GM18868 (cell line): Measurements from ENCODE around the gene SYK.

Source experiments
- ATAC-seq: cut with Tn5 transposase; IDR thresholded peaks from one replicate; pipeline ENCODE4 v1.9.1; 2021; ENCODE audit warnings: mild to moderate bottlenecking, moderate library complexity; ENCODE audit not compliant: unreplicated experiment

Gene SYK

DNA sequence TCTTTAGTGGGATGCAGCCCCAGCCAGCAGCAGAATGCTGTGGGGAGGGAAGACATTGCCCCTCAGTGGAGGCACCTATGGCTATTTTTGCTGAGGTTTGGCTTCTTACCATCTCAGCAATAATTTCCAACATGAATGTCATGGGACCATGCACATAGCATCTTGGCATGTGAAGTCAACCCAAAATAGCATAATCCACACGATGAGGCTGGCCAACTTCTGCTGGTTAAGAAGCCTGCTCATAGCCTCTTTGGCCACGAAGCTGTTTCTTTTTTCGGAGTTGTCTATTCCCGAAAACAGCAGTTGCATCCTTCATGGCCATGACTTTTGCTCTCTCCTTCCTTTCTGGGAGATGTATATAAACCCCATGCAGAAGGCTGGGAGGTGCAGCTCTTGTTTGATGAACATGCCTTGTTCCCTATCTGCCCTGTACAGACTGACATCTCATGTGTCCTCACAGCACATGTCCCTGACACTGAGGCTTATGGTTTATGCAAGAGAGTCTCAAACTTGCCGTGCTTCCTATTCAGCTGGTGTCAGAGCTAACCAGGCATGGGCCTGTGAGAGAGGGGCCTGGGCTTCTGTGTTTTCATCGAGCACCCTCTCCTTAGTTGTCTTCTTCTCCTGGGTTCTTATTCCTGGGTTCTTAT lies 45.3 kb downstream of the SYK start:
- ATAC-seq: no peak

DNA sequence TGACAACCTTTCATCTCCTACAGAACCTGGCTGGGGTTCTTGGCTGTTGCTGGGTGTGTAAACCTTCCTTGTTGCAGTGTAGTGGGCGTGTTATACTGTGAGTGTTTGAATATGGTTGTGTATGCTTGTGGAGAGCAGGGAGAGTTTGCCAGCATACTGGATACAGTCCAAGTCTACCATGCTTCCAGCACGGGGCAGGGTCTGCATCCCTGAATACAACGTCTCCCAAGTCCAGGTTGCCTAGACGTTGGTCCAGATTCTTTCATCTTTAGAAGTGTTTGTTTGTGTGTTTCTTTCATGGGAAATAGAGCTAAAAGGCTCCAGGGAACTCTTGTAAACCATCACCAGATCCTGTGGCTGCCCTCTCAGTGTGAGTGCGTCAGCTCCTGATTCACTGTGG lies 46.4 kb downstream of the SYK start:
- ATAC-seq: no peak

DNA sequence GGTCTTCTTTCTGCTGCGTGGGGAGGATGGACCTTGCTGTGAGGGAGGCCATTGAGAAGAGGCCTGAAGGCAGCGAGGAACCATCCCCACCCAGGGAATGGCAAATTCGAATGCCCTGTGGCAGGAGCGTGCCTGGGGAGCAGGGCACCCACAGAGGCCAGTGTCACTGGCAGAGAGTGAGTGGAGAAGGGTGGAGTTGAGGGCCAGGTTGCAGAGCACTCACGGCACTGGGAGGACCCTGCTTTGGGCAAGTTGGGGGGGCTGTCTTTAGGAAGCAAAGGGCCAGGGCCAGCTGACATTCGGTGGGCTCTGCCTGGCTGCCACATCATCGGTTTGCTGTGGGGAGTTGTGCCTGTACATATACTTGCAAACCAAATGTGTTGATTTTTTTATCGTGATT lies 47.2 kb downstream of the SYK start:
- no peak for ATAC-seq

DNA sequence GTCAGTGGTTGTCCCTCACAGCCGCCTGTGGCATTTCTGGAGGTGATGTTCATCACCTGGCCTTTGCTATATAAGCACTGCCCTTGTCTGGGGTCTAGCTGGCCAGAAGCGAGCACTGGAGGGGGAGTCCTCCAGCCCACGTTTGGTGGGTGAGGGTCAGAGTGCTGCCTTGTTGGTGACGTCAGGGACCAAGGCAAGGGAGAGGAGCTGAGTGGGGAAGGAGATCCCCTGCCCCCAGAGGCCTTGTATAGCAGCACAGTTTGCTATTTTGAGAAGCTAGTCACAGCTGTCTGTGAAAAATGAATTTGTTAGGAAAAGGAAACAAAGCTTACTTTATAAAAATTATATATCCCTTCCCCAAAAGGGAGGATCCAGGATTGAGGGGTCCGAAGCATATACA lies 49.8 kb downstream of the SYK start:
- ATAC-seq: no peak

DNA sequence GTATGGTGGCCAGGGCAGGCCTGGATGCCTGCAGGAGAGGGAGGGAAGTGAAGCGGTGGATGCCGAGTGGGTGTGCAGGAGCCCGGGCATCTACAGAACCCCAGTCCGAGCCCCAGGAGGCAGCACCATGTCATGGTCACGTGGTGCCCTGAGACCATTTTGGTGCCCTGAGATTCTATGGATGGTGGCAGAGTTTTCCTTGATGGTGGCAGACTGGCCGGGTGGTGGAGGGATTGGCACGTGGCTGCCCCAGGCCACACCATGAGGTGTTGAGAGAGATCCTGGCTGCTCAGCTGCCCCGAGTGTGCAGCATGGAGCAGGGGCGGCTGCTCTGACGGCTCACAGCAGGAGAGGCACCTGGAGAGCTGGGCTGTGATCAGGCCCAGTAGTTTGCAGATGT lies 52.3 kb downstream of the SYK start:
- ATAC-seq: no peak

DNA sequence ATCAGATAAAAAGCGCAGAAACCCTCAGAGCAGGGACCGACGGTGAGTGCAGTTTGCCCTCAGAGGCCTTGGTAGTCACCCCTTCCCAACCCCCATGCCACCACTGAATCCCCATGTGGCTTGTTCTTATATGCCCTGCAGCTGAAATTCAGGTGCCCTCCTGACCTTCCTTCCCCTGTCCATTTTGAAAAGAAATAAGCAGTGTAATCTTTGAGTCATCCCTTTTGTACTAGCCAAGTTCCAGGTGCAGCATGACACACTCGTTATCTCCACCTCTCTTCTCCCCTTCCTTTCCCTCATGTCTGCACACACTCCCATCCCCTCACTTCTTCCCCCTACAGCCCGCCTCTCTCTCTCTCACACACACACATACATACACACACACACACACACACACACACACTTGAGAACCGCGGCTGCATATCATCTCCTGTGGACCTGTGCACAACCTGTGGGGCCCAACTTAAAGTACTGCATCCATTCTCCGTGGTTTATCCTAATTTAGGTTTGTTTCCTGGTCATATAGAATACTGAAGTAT lies 53.1 kb downstream of the SYK start:
- ATAC-seq: no peak

DNA sequence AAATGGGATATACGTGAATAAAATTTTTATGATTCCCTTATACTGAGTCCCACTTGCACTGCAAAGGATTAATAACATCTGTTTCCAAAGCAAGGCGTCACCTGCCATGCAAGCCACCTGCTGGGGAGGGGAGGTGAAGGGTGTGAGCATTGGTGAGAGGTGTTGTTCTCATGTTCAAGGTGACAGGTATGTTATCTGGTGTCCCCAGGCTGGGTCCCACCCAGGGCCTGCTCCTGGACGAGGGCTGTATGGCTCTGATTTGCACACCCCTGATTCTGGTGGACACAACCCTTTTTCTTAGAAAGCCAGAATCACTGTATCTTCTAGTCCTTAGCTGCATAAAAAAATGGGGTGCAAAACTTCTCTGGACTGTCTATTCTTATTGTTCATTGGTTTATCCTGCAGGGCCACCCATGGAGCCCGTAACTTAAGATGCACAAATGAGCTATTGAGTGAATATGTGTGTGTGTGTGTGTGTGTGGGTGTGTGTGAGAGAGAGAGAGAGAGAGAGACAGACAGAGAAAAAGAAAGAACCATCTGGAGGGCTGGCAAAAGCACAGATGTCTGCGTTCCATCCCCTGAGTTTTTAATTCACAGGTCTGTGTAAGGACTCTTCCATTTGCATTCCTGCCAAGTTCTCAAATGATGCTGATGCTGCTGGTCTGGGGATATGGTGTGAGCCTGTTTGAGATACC lies 53.7 kb downstream of the SYK start:
- ATAC-seq: no peak

DNA sequence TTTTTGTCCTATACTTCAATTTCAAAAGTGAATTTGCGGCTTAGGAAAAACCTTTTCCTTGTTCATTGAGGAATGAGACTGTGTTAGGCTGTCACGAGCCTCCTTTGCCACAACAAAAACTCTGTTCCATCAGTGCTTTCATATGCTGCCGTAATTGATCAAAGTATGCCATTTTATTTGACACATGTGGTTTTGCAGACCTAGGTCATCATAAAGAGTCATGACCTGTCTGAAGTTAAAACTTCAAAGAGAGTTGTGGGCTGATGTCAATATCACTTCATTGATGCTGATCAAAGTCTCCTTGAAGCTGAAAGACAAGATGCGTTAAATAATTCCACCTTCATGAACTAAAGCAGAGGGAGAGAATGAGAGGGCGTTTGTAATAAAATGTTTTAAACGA lies 55.5 kb downstream of the SYK start:
- ATAC-seq: no peak

DNA sequence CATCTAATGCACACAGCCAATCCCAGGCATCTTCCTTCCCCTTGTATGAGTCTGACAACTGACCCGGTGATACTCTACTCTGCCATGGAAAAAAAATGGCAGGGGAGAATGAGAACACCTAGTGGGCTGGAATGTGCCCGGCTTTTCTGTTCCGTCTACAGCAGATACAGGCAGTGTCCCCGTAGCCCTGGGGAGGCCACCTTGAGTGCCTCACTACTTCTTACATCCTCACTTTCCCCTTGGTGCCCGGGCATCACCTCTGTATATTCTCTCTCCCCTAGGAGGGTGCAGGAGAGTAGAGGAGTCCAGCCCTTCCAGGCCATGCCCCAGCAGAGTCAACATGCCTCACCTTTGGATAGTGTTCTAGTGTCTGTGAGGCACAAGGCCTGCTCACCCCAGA lies 56.2 kb downstream of the SYK start:
- ATAC-seq: no peak

DNA sequence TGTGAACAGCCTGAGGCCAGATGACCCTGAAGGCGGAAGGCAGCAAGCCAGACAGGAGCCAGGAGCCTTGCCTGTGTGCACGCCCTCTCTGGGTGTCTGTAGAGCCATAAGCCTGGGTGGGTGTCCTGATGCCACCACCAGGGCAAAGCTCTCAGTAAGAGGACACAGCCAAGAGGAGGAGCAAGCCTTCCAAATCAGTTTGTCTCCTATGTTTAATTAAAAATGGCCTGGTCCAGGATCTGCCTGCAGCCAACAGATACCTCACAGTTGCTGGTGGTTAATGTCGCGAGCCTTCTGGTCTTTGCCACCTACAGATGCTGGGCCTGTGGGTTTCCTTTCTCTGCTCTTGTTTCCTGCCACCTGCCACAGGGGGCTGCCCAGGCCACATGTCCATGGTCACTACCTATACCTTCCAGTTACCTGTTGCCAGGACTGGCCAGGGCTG lies 56.9 kb downstream of the SYK start:
- no peak for ATAC-seq

DNA sequence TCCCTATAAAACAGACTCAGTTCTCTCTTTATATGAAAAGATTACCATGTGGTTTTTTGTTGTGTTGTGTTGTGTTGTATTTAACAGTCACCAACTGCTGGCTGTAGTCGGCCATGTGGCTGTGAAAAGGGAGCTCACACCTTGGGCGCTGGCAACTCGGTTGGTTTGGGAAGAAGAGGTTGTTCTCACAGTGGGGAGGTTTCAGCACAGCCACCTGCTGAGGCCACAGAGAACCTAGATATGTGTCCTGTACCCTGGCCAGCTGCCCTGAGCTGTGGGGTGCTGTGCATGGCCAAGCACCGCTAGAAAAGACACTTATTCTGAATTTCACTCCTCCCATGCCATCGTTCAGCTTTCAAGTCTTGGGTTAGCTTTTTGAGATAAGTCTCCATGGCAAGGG lies 58.8 kb downstream of the SYK start:
- ATAC-seq: no peak

DNA sequence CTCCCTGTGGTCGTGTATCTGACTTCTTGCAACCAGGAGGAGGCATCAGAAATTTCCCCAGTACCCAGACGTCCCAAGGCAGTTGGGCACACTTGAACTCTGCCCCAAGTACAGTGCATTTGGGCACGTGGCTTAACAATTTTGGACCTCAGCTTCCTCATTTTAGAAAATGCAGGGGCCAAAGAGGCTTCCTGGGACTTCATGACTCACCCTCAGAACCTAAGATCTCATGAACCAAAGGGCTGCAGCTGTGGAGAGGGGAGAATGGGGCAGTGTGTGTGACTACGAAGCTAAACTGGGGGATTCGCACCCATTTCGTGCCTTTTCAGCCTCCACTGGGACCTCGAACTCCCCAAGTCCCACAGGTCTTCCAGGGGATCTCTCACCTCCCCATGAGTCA lies 59.2 kb downstream of the SYK start:
- no peak for ATAC-seq

DNA sequence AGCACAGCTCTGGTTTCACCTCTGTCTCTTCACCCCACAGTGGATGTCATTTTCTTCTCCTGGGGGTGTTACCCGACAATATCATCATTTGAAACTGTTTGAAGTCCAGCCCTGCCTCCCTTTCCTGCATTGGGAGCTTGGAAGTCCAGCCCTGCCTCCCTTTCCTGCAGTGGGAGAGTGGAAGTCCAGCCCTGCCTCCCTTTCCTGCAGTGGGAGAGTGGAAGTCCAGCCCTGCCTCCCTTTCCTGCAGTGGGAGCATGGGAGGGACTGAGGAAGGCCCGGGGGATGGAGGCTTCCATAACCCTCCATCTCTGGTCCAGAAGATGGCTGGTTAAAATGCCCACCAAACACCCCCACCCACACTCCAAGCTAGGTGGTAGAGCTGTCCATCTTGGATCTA lies 59.8 kb downstream of the SYK start:
- ATAC-seq: no peak

DNA sequence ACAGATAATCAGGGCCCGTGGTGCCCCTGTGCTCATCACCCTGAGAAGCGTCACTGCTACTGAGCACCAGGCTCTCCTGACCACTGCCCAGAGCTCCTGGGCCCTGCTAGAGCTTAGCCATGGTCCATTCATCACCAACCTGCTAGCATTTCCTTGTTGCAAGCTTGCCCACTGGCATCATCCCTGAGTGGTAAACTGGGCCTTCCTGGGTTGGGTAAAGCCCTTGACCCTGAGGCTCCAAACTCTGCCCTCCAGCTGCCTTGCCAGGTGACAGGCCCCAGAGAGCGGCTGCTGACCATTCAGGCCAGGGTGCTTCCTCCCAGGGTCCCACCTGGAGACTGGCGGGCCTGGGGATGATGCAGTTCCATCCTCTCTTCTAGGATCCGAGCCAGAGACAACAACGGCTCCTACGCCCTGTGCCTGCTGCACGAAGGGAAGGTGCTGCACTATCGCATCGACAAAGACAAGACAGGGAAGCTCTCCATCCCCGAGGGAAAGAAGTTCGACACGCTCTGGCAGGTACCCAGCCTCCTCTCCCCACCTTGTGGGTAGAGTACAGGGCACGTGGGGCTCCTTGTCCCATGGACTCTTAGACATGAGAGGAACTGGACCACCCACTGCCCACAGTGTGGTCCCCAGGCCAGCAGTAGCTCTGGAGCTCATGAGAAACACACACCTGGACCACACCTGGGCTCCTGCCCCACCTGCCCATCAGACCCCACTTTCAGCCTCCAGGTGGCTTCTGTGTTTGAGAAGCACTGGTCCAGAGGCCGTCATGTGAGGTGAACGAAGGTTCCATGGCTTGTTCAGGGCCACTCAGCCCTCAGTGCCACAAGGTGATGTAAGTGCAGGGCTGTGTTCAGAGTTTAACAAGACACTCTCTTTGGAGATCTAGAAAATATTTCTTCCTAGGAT lies 60.5 kb downstream of the SYK start:
- ATAC-seq: no peak

DNA sequence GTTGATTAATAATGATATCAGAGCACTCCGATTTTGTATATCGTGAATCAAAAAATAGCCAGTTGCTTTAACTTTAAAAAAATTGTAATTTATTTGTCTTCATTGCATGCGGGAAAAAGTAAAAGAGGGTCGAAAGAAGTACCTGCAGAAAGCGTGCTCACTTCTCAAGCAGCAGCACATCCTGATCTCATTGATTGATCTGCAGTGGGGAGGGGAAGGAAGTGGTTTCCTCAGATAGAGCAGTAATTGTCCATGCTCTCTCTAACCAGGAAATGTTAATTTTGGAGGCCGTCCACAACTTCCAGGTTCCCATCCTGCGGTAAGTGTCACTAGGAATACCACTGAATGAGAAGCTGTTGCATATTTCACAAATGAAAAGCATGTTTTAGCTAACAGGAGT lies 63.2 kb downstream of the SYK start:
- ATAC-seq: no peak

DNA sequence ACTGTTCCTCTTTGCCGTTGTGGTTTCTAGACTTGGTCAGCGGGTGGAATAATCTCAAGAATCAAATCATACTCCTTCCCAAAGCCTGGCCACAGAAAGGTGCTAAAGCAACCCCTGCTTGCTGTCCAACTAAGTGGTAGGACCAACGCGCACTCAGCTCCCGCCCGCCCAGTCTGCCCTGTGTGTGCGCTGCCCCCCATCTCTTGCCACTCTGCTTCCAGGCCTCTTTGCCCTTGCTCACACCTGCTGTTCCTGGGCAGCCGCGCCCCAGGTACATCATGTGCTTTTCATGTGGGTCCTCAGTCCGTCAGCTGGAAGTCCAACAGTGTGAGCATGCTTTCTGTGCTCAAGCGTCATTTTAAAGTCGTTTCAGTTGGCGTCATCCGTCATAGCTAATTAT lies 65.5 kb downstream of the SYK start:
- ATAC-seq: no peak

DNA sequence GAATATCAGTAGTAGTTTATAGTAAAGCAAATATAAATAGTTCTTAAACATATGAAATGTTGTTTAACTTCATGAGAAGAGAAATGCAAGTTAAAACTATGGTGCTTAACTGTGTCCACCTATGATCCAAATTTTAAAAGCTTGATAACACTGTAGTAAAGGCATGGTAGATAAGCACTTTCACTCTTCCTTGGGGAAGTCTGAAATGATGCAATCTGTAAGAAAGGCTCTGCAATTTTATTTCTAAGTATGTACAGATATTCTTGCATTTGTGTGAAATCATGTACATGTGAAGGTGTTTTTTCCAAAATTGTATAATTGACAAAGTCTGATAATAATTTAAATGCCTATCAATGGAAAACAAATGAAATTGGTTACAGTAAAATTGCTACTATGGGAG lies 66.9 kb downstream of the SYK start:
- ATAC-seq: no peak

DNA sequence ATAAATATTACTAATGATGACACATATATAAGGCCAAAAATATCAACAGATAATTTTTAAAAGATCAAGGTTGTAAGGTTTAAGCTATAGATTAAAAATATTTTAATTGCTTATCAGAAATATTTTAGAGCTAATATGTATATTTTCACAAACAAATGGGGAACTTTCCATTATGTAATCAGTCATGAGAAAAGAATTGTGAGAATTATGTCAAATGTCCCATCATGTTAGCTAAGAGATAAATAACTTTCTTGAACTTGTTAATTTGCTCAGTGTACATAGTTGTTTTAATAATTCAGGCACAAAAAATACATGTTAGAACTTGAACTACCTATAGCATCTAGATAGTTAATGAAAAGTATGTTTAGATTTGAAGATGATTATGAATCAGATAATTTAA lies 67.7 kb downstream of the SYK start:
- ATAC-seq: no peak

DNA sequence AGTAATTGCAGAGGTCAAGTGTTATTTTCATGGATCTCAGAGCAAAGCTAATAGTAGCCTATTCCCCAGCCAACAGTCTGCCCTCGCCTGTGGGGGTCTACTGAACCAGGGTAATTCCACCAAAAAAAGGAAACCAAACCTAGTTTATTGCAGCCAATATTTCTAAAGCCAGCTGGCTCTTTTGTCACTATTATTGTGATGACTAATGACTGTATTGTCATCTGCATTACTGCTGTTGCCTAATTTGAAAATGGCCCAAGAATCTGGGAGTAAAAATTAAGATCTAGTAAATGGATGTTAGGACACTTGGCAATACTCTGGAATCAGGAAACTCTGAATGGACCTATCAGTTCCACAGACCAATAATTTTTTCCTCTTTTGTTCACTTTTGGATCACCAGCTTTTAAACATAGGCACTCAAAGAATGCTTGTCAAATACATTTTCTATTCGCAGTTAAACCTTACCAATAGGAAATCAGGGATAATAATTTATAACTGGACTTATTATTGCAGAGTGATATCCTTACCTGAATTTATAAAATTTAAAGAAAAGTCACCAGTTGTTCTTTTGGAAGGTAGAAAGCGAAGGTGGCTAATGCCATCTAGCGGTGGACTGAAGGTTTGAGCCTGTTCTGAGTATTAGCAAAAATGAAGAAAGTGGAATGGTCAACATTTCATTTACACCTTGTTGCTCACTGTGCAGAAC lies 69.2 kb downstream of the SYK start:
- no peak for ATAC-seq

DNA sequence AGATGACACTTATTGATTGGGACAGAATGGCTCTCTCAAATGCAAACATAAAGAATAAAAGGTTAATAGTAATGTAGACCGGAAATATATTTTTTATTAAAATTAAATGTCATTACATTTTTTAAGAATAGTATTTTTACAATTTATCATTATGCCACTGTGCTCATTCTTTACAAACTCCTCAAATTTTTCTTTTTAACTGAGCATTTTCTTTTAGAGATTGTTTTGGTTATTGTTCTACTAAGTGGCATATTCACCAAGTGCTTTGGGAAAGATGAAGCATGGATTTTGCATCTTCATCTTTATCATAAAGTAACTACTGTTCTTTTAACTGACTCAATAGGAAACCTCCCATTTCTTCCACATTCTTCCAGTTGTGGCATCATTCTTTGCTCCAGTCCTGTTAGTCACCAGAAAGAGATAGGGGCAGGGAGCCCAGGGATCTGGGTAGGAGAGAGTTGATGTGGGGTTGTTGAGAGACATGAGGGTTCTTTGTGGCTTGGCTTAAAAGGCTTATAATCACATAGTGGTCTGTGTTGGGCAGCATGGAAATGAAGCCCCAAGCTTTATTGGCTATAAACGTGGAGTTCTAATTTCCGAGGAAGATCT lies 69.8 kb downstream of the SYK start:
- no peak for ATAC-seq
